Measurements from ENCODE around the gene CTNNBIP1. TPM values are rescaled to one million over a fixed set of nuclear protein-coding genes. Genes with fewer than 3 reads are reported as not detected.

Gene CTNNBIP1
- total RNA-seq, 1 experiment from 2014 or later, result 14.6 TPM

DNA sequence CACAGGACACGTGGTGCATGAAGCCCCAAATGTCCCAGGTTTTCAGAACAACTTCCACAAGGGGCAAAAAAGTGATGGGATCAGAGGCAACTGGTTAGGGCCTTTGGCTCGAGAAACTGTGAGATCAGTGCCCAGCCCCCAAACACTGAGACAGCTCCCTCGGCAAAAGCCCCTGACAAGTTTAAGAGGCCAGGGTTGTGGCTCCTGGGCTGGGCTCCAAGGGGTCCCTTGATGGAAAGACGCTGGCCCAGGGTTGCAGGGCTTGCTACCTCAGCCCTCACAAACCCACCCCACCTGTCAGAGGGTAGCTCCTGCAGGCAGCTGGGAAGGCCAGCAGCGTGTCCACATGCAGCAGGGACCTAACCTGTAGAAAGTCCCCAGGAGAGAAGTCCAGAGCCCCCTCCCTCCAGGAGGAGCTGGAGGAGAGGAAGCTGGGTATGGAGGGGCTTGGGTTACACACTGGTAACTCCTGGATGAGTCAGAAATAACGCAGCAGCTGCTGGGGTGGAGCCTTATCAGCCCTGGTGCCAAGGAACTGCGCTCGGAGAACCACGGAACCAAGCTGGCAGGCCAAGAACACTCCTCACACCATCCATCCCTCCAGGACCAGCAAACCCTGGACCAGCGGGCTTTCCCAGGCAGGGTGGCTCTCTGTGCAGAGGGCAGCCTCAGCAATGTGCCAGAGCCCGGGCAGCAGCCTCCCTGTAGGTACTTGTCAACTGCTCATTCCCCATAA, 37.5 kb downstream of the CTNNBIP1 start:
- POLR2A ChIA-PET (ENCODE audit: low non-redundant PET), result interaction anchor here (0.5 kb wide), 1 partner anchor 205 kb away, joined by 6 read pairs; no protein-coding TSS in a partner anchor
- H3K9me3 ChIP-seq (ENCODE audit: low read depth, low read length, poor library complexity, severe bottlenecking), result no peaks in the 10 kb centered on the region
- peaks cover 10% of the 10 kb centered on the region for H3K4me1 ChIP-seq (ENCODE audit: insufficient read depth, low read length, poor library complexity, severe bottlenecking)
- CTCF ChIA-PET, result interaction anchor here (0.6 kb wide), 2 partner anchors 10 to 207 kb away, joined by 3 to 5 read pairs; no protein-coding TSS in a partner anchor
- no peaks in the 10 kb centered on the region for H3K36me3 ChIP-seq (ENCODE audit: insufficient read depth, low read length, poor library complexity, severe bottlenecking)
- H3K27ac ChIP-seq (ENCODE audit: low read depth, low read length, poor library complexity, severe bottlenecking), result no peak overlapping the region
- TF ChIP-seq, protein P1, sequence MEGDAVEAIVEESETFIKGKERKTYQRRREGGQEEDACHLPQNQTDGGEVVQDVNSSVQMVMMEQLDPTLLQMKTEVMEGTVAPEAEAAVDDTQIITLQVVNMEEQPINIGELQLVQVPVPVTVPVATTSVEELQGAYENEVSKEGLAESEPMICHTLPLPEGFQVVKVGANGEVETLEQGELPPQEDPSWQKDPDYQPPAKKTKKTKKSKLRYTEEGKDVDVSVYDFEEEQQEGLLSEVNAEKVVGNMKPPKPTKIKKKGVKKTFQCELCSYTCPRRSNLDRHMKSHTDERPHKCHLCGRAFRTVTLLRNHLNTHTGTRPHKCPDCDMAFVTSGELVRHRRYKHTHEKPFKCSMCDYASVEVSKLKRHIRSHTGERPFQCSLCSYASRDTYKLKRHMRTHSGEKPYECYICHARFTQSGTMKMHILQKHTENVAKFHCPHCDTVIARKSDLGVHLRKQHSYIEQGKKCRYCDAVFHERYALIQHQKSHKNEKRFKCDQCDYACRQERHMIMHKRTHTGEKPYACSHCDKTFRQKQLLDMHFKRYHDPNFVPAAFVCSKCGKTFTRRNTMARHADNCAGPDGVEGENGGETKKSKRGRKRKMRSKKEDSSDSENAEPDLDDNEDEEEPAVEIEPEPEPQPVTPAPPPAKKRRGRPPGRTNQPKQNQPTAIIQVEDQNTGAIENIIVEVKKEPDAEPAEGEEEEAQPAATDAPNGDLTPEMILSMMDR (conservative IDR thresholded peaks at IDR 0.05; ENCODE audit: low read depth, low read length), result no peak
- no TSS peak for BruUV-seq (replicated peaks)
- H3K4me3 ChIP-seq (ENCODE audit: low read depth, low read length, poor library complexity, severe bottlenecking), result no peak overlapping the region
- H3K27me3 ChIP-seq (replicated peaks; ENCODE audit: insufficient read depth, low read depth, low read length, poor library complexity), result no peaks in the 10 kb centered on the region
- intact Hi-C loops (cut with micrococcal nuclease; ENCODE audit: unreplicated experiment), result no loop called here
- no peak for DNase-seq (ENCODE audit: low spot score)

DNA sequence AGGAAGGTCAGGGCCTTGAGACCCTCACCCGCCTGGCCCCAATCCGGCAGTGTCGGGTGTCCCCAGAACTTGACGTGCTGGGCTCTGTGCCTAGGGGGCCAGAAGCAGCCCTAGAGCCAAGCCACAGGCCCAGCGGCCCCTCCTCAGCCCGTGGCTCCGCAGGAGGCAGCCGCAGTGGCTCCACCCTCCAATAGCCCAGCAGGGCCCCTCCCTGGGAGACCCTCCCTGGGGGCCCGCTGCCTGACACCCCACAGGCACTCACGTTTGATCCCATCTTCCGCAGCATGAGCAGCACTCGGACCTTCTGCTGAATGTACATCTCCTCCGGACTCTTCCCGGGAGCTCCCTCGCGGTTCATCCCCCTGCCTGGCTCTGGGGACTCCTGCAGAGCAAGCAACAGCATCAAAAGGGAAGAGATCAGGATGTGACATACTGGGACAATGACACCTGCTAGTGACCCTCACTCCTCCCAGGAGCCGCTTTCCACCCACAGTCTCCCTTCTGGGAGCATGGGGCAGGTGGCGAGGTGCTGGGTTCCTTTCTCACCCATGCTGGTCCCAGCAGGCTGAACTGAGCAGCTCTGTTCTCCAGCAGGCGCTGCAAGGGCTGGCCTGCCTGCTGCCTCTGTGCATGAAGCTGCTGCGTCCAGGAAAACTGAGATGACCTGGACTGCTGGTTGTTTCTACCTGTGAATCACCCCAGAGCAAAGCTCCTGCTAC, 38.2 kb downstream of the CTNNBIP1 start:
- TF ChIP-seq, protein P1 (conservative IDR thresholded peaks at IDR 0.05; ENCODE audit: low read depth, low read length), result no peak
- TF ChIP-seq EZH2 (IDR thresholded peaks at IDR 0.05; ENCODE audit: borderline replicate concordance, low read depth, low read length, poor library complexity, severe bottlenecking), result no peak
- intact Hi-C loops (cut with micrococcal nuclease; ENCODE audit: unreplicated experiment), result no loop called here
- Histone ChIP-seq H3K27me3 (replicated peaks; ENCODE audit: insufficient read depth, low read depth, low read length, poor library complexity) (no peaks in the 10 kb centered on the region), H3K27ac (ENCODE audit: low read depth, low read length, poor library complexity, severe bottlenecking) (no peak overlapping the region), H3K9me3 (ENCODE audit: low read depth, low read length, poor library complexity, severe bottlenecking) (no peaks in the 10 kb centered on the region), H3K4me1 (ENCODE audit: insufficient read depth, low read length, poor library complexity, severe bottlenecking) (peaks cover 10% of the 10 kb centered on the region), H3K4me3 (ENCODE audit: low read depth, low read length, poor library complexity, severe bottlenecking) (no peak overlapping the region), H3K36me3 (ENCODE audit: insufficient read depth, low read length, poor library complexity, severe bottlenecking) (no peaks in the 10 kb centered on the region)
- no TSS peak for BruUV-seq (replicated peaks)
- POLR2A ChIA-PET (ENCODE audit: low non-redundant PET), result no interaction called here
- CTCF ChIA-PET, result interaction anchor here (0.6 kb wide), 2 partner anchors 42 to 207 kb away, joined by 5 to 12 read pairs; no protein-coding TSS in a partner anchor
- no peak for DNase-seq (ENCODE audit: low spot score)

DNA sequence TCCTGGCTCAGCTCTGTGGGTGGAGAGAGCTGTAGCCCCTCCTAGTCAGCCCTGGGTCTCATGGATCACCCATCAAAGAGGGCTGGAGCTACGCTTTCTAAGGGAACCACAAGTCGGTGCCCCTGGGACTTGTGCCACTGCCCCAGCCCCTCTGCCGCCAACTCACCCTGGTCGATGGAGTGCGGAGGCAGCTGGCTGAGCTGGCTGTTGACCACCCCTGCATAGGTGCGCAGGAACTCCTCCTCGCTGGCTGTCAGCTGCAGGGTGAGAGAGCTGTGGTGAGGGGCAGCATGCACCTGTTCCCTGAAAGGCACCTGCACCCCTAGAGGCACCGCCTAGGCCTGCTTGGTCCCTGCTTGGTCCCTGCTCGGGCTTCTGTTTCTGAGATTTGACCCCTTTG, 39.0 kb downstream of the CTNNBIP1 start:
- ChIA-PET CTCF (interaction anchor here (0.6 kb wide), 1 partner anchor 41 kb away, joined by 12 read pairs; no protein-coding TSS in a partner anchor), POLR2A (ENCODE audit: low non-redundant PET) (no interaction called here)
- intact Hi-C loops (cut with micrococcal nuclease; ENCODE audit: unreplicated experiment), result no loop called here
- no TSS peak for BruUV-seq (replicated peaks)
- Histone ChIP-seq H3K4me1 (ENCODE audit: insufficient read depth, low read length, poor library complexity, severe bottlenecking) (peaks cover 10% of the 10 kb centered on the region), H3K9me3 (ENCODE audit: low read depth, low read length, poor library complexity, severe bottlenecking) (no peaks in the 10 kb centered on the region), H3K27ac (ENCODE audit: low read depth, low read length, poor library complexity, severe bottlenecking) (no peak overlapping the region), H3K27me3 (replicated peaks; ENCODE audit: insufficient read depth, low read depth, low read length, poor library complexity) (no peaks in the 10 kb centered on the region), H3K36me3 (ENCODE audit: insufficient read depth, low read length, poor library complexity, severe bottlenecking) (no peaks in the 10 kb centered on the region), H3K4me3 (ENCODE audit: low read depth, low read length, poor library complexity, severe bottlenecking) (no peak overlapping the region)
- no peak for DNase-seq (ENCODE audit: low spot score)
- TF ChIP-seq, protein P1 (conservative IDR thresholded peaks at IDR 0.05; ENCODE audit: low read depth, low read length), result no peak
- TF ChIP-seq EZH2 (IDR thresholded peaks at IDR 0.05; ENCODE audit: borderline replicate concordance, low read depth, low read length, poor library complexity, severe bottlenecking), result no peak

Data from A673 (cell line).